Uterus (tissue), 2 donors: ENCODE results near the gene GRWD1.

ENCODE experiments used
- CTCF ChIP-seq, 4 experiments: fragments of 200-600 bp in 2 of 4; fragments of 450-650 bp in 2 of 4; sonication (generic) in 2 of 4; IDR thresholded peaks; one replicate each; pipeline ENCODE4 v1.5.1; 2016 to 2019; ENCODE audit warnings: antibody characterized with exemption in 4 of 4, mild to moderate bottlenecking in 2 of 4, moderate library complexity in 1 of 4
- POLR2A ChIP-seq, 2 donors: fragments of 450-650 bp; IDR thresholded peaks; one replicate each; pipeline ENCODE4 v1.6.1; 2016; ENCODE audit warnings: antibody characterized with exemption in 2 of 2, mild to moderate bottlenecking in 1 of 2, moderate library complexity in 1 of 2

GRCh38 chr19:48487948-48488347 is 42.2 kb downstream of the GRWD1 start:
- TF ChIP-seq CTCF (IDR thresholded peaks at IDR 0.05) (no peak), POLR2A (IDR thresholded peaks at IDR 0.05) (no peak)
